ENCODE results near the gene HES6. TPM values are rescaled to one million over a fixed set of nuclear protein-coding genes. Genes with fewer than 3 reads are reported as not detected.

HES6 gene
- total RNA-seq, 1 donor from 2014 or later = 18.0 TPM

DNA sequence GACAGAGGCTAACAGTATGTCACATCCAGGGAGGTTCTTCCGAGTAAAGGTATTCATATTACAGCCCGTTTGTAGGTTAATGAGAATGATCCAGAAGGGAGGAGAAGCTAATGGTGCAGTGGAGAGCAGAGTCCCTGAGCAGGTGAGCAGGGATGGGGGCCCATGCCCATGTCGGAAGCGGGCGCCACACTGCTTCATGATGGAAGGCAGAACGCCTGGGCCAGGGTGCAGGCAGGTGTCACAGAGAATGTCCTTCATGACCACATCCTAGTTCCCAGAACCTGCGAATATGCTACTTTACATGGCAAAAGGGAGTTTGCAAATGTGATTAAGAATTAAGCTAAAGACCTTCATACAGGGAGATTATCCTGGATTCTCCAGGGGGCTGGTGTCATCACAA lies 4.0 kb downstream of the HES6 start:
- no peak for DNase-seq (ENCODE audit: low spot score)

DNA sequence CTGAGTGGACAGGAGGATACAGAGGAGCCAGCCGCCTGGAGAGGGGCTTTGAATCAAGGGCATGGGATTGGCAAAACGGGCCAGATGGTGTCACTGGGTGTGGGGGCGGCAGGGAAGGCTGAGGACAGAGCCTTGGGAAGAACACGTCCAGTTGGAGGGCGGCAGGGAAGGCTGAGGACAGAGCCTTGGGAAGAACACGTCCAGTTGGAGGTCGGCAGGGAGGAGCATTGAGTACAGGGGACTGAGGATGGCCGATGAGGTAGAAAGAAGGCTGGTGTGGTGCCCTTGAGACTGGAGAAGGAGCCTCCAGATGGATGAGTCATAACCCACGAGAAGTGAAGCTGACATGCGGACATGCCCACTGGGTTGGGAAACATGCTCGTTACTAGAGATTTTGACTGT lies 4.5 kb downstream of the HES6 start:
- DNase-seq (ENCODE audit: low spot score) = no peak

DNA sequence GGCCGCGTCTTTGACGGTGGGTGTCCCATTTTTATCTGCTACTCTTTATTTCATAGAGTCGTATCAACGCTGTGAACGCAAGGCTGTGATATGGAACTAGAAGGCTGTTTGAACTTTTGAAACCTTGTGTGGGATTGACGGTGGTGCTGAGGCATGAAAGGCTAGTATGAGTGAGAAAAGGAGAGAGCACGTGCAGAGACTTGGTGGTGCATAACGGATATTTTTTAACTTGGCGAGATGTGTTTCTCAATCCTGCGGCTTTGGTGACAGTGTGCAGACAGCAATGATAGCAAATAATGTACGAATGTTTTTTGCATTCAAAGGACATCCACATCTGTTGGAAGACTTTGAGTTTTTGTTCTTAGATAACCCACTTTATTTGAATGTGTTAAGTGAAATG lies 6.2 kb downstream of the HES6 start:
- no peak for DNase-seq (ENCODE audit: low spot score)

DNA sequence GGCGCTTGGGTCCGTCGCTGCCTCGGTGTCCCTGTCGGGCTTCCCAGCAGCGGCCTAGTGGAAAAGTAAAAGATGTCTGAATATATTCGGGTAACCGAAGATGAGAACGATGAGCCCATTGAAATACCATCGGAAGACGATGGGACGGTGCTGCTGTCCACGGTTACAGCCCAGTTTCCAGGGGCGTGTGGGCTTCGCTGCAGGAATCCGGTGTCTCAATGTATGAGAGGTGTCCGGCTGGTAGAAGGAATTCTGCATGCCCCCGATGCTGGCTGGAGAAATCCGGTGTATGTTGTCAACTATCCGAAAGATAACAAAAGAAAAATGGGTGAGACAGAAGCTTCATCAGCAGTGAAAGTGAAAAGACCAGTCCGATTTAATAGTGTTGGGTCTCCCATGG lies 8.0 kb downstream of the HES6 start:
- no peak for DNase-seq (ENCODE audit: low spot score)

DNA sequence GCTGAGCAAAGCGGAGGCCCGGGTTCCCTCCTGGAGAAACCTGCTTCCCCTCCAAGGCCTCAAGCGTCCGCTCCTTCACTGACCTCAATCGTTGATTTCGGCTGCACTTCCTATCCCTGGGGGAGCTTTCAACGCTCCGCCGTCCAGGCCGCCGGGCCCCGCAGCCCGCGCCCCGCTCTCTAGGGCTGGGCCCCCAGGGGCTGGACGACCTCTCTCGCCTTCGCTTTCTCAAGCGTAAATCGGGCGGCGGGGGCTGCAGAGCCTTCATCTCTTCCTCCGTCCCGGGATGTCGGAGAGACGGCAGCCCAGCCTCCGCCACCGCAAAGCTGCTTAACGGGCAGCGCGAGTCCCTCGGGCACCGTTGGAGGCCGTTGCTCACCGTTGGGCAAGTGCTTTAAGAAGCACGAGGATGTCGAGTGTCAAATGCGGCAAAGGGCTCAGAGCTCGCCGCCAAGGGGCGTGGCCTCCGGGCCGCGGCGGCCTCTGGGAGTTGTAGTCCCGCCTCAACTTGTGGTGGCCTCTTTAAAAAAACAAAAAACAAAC lies 8.5 kb downstream of the HES6 start:
- peak; percentile 82 for DNase-seq (ENCODE audit: low spot score)

DNA sequence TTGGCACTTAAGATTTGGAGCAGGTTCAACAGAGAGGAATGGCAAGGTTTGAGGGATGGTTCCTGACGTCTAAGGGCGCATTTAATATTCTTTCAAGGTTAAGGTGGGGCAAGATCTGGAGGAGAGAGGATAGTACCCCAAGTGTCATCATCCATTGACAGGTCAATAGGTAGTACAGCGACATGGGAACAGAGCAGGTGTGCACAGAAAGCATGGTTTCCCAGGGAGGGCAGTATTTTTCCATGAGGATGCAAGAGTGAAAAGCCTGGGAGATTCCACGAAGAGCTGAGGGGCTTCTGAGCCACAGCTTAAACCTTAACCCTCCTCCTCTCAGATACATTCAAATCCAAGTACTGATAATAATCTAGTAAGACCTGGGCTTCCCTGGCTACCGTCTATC lies 9.1 kb downstream of the HES6 start:
- no peak for DNase-seq (ENCODE audit: low spot score)

DNA sequence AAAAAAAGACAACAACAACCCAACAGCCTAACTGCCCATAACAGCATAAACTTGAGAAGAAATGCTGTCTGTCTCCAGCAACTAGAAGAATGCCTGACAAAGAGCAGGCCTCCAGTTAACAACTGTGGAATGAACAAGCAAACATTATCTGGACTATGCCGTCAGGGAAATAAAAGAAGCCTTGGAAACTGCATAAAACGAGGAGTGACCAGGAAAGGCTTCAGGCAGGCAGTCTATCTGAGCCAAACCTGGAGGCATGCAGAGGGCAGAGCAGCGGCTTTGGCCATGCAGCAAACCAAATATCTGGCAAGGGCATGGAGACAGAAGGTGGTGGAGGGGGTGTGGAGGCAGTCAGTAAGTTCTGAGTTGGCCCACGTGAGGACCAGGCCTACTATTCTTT lies 11.1 kb downstream of the HES6 start:
- DNase-seq (ENCODE audit: low spot score) = peak; percentile 54

DNA sequence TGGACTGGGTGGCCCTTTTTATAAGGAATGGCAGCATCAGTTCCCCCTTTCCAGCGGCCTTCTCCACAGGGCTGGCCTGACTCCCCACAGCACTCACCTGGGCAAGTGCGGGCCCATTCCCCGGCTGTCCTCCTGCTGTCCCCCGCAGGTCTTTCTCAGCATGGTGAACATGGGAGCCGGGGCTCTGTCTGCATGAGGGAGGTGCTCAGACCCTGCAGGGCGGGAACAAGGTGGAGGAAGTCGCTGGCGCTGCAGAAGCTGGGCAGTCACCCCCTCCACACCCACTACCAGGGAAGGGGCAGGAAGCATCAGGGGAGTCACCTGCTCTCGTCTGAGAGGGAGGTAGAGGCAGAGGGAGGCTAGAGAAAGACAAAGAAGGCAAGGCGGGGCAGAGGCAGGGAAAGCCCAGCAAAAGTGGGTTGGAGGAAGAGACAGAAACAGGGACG lies 12.2 kb downstream of the HES6 start:
- DNase-seq (ENCODE audit: low spot score) = no peak

DNA sequence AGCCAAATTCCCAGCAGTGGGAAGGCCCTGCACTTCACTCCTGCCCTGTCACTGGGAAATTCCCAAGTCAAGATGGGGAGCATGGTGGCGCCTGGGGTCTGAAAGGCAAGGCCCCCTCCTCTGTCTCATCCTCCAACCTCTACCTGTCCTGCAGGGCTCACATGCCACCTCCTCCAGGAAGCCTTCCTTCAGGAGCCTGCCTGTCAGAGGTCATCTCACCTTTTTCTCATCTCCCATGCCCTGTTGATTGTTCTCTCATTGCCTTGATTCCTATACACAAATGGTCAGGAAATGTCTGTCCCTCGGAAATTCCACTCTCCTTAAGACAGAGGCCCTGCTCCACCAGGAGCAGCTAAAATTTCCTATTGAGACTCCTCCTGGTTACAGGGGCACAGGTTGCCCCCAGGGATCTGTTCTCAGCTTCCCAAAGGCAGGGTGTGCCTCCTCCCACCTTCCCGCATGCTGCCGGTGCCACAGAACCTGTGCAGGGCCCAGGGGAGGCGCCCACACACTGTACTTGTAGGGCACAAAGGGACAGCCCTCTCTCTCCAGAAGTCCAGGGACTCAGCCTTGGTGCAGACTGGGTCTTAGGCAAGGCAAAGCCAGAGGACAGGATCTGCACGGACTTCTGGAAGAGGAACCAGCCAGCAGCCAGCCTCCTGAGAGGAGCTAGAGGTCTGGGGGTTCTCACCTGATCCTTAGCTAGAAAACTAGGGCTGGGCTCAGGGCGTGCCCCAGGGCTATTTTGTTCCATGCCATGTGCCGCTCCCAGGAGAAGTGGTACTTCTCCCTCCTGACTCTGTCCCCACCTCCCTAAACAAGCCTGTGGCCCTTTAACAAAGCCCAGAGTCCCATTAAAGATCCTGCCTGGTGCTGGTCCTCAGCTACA lies 12.9 kb downstream of the HES6 start:
- DNase-seq (ENCODE audit: low spot score) = no peak

DNA sequence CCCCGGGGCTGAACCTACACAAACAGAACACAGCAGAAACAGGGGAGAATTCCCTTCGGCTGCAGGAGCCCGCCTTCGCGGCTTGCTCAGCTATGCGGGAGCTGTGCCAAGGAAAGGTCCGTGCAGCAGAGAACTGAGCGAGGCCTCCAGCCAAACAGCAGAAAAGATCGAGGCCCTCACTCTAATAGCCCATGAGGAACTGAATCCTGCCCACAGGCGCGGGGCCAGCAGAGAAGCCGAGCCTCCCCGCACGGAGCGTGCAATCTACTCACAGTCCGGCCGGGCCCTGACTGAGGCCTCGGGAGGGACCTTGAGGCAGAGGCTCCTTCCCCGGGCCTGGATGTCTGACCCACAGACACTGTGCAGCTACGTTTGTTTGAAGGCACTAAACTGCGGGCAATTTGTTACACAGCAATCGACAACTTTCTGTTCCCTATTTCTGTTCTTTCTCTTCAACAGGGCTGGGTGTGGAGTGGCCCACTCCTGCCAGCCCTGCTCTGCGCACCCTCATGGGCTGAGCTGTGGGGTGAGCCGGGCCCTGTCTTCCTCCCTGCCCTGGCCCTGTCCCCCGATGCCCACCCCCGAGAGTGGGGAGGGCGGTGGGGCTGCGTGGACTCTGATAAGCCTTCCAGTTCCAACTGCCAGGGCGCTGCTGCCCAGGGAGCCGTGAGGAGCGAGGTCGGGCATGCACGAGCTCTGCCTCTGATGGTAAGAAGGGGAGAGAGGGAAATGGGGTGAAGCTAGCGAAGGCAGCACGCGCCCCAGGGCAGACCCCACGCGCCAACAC lies 13.7 kb downstream of the HES6 start:
- no peak for DNase-seq (ENCODE audit: low spot score)

DNA sequence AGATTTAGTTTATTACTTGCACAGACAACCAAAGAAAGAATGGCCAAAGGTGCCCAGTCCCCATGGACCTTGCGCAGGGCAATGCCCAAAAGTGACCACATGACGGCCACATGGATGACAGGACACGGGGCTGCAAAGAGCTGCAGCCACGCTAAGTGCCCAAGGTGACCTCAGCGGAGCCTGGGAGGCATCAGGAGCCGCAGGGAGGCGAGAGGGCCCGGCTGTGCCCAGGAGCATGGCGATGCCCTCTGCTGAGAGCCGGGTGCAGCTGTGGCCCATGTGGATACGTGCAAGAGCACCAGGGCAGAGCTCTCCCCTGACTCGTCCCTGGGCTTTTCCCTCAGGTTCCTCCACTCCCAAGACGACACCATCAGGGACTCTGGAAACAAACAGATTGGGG lies 14.7 kb downstream of the HES6 start:
- DNase-seq (ENCODE audit: low spot score) = no peak

DNA sequence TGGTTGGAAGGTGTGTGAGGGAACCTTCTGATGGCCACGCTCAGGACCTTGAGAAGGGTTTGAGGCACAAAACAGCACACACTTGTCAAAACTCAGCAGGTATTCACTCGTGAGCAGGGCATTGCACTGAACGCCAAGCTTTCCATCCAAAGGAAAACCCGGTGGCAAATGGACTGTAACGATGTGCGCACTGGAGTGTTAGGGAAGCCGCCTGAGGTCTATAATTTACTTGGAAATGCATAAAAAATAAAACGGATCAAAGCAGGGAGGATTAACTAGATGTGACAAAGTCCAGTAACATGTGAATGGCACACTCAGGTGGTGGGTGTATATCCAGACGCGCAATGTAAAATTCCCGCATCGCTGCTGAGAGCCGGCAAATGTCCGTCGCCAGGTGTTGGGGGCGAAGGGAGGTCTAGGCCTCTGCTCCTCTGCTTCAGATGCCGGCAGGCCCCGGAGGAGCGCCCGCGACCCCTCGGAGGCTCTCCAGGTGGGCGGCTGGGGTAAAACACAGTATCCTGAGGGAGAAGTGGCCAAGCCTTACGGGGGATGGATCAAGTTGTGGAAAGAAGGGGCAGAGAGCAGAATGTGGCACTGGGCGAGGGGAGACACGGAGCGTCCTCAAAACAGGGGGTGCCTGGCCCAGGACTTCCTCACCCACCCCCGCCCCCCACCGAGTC lies 15.3 kb downstream of the HES6 start:
- DNase-seq (ENCODE audit: low spot score) = no peak

DNA sequence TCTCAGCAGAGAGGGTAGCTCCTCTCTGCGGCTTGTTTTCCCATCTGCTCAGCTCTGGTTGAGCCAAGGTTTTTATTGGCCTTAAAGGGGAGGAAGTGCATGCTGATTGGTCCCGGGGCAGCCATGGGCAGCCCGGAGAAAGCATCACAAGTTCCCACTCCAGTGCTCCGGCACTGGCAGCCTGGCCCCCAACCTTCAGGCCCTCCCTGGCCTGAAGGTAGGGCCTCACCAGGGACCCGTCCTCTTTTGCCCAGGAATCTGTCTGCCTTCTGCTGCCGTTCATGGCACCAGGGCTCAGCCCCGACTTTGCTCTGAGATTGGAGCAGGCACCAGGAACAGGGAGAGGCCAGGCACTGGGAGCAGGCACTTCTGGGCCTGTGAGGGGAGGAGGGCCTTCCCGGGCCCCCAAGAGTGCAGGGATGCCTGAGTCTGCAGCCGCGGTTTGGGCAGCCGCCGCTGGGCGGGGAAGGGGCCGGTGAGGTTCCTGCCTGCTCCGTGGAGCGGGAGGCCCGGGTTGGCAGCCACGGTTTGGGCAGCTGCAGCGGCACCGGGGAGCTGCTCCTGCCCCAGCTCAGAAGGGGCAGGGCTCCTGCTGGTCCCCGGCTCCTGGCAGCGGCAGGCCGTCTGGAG lies 18.8 kb downstream of the HES6 start:
- no peak for DNase-seq (ENCODE audit: low spot score)

DNA sequence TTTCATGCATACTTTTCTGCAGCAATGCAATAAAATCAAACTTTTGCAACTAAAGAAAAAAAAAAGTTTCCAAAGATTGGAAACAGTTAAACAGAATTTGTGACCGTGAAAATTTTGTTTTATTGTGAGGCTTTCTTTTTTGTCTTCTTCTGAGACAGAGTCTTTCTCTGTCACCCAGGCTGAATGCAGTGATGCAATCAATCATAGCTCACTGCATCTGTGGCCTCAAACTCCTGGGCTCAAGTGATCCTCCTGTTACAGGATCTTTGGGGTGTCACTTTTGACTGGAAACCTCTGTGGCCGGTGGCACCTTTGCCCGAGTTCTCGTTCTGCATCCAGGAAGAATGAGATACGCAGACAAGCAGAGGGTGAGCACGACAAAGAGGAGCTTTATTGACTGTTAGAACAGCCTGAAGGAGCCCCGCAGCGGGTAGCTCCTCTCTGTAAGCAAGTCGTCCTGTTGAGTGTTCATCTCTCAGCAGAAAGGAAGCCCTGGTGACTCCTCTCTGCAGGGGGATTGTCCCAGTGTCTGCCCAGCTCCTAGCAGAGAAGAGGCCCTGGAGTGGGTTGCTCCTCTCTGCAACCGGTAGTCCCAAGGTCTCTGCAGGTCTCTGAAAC lies 19.5 kb downstream of the HES6 start:
- no peak for DNase-seq (ENCODE audit: low spot score)

DNA sequence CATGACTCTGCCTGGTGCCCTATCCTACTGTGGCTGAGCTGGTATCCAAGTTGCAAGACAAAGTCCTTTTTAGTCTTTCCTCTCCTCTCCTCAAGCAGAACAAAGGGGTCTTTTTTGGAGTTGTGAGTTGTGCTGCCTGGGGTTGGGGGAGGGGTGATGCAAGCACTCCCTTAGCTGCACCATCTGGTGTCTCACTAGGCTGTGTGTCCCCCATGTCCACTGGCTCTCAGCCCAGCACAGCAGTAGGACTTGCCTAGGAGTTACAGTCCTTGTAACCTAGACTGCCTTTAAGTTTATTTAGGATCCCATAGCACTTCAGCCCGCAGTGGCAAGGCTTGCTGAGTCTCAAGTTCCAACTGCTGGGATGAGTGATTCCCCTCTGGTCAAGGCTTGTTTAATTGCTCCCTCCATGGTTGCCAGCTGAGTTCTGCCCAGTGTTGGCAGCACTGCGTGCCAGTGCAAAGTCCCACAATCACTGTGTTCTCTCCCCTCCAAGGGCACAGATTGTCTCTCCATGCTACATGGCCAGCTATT lies 23.1 kb downstream of the HES6 start:
- no peak for DNase-seq (ENCODE audit: low spot score)

DNA sequence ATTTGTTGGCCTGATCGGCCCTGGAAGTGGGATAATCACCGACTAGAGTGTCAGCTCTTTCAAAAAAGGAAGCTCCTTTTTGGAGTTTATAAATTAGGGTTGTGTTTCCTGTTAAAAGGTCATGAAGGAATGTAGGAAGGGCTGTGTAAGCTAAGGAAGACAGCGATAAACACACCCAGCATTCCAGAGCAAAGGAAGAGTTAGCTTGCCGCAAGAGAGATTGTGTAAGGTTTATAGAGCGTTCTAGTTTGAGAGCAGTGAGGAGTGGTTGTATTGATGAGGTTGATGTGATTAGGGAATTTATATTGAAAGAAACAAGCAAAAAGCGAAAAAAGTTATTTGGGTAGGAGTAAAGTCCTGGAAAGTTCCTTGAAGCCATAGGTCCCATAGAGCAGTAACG lies 32.8 kb downstream of the HES6 start:
- DNase-seq (ENCODE audit: low spot score) = no peak

DNA sequence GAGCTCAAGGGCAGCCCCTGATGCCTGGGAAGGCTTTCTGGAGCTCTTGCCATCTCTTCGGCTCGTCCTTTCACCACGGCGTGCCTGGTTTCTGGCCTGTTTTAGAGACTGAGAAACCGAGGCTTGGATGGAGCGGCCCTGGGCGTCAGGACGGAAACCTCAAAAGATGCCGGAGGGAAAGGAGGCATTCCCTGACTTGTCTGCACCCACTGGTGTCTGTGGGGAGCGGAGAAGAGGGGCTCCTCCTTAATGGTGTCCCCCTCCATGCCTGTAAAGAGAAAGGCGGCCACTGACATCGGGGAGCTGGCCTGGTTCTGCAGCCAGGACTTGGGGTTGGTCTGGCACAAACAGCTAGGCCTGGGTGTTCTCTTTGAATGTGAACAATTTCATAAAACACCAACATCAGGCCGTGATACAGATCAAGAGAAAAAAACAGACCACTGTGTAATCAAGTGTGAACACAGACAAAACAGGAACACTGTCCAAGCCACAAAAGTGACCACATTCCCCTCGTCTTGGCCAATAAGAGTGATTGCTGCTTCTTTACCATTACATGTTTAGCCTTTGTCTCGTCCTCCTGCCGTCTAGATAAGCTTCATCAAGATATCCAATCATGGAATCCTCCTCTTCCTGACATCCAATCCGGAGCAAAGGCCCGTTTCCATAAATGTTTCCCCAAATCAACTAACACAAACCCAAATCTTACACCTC lies 35.7 kb downstream of the HES6 start:
- DNase-seq (ENCODE audit: low spot score) = no peak

DNA sequence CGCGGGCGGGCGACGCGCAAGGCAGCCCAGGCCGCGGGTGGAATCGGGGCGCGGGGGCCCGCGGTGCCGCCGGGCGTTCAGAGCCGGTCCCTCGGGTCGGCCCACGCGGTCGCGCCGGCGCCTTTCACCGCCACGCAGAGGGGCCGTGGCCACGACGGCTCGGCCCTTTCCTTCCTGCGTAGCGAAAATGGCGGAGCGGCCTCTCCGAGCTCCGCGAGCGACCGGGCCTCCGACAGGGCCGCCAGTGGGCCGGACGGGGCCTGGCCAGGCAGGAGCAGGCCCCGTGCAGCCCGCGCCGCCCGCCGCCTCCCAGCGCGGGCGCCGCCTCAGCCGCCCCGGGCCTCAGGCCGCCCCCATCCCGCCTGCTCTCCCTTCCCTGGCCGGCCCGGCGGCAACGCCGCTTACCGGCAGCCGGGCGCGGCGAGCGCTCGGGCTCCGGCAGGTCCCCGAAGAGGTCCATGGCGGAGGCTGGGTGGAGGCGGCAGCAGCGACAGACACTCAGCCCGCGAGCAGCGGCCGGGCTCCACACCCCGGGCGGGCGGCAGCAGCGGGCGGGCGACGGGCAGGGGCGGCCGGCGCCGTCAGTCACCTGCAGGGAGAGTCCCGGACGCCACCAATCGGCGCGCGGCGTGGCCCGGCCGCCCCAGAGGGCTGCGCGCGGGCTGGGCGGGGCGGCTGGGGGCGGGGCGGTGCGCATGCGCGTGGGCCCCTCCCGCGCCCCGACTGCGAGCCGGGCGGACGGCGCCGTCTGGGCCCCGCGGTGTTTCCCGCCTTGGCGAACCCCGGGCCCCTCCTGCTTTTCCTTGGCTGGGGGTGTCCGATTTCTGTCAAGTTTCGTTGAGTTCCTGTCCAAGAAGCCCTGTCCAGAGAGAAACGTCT lies 36.5 kb downstream of the HES6 start, which contains the start of gene ILKAP:
Gene ILKAP (minus strand): TSS at position 602 of the 879 bp plus-strand sequence. CDS start 142 bp downstream, at position 460.
- DNase-seq (ENCODE audit: low spot score) = peak; percentile 88
